AG08396 (cell line): ENCODE data around the gene MYCN.

Experiments used
- DNase-seq: peaks from one replicate; pipeline ENCODE4 v3.0.0; 2012; ENCODE audit warnings: low spot score, mixed read lengths

MYCN gene

DNA sequence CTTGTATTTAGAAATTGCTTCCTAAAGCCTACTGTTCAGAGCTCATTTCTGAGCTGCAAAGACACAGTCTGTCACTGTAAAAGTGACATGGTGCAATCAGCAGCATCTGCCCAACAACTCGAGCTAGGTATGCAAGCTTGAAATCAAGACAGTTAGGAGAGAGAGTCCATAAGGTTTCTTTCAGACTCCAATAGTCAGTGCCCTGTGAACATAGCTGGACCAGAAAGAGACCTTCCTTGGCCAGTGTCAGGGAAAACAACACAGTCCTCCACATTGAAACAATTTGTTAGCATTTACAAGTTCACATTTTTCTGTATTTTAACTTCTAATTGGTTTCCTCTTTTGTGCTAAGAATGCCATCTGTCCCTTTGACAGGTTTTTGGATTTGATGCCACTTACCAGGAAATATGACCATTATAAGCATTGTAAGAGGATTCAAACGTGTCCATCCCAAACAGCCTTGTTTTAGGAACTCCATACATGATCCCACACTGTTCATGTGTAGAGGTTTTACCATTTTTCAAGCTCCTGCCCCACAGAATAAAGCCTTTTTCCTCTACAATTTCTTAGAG lies 8.9 kb upstream of the MYCN start:
- DNase-seq: no peak

- no peak for DNase-seq
Observed at GRCh38 chr2:15931950-15932349, 8.4 kb upstream of the MYCN start.

GRCh38 chr2:15932394-15933183 lies 7.8 kb upstream of the MYCN start:
- no peak for DNase-seq

DNA sequence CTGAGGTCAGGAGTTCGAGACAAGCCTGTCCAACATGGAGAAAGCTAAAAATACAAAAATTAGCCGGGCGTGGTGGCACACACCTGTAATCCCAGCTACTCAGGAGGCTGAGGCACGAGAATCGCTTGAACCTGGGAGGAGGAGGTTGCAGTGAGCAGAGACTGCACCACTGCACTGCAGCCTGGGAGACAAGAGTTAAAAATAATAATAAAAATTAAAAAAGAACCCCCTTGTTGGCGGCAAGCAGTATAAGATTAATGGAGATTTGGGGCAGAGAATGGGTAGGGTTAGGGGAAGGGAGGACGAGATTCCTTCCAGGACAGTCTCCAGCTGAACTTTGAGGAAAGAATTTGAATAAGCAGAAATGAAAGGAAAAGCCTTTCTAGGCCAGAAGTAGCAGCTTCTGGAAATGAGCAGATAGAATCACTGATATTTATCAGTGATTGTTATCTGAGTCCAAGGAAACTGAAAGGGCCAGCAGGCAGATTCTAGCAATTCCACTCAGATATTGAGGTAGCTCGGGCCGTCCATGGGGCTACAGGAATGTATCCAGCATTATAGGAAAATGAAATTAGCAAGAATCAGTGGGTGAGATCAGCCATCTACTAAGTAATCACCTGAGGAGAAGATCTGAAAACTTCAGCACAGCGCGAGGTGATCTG lies 7.0 kb upstream of the MYCN start:
- no peak for DNase-seq

DNA sequence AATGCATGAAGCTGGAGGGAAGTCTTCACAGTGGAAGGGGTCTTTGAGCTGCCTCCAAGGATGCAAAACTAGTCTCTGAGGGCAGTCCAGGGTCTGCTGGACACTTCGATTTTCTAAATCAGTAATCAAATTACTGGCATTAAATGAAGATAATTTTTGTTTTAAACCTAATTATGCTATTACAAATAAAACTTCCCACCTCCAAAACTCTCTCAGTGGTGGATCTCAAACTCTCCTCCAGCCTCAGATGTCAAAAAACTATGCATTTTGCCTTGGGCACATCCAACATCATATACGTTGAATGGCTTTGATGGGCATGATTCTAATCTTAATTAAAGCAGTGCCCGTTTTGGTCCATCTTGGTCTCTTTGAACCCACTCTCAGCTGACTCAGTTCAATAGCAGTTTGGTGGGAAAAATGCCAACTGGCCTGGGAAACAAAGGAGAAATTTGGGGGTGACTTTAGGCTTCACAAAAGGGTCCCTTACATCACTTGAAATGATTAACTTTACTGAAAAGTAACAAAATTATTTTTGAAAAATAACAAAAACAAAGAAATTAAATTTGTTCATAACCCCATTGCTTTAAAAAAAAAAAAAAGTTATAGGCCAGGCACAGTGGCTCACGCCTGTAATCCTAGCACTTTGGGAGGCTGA lies 5.9 kb upstream of the MYCN start:
- no peak for DNase-seq

- no peak for DNase-seq
Observed at GRCh38 chr2:15935189-15935588, 5.2 kb upstream of the MYCN start.

DNA sequence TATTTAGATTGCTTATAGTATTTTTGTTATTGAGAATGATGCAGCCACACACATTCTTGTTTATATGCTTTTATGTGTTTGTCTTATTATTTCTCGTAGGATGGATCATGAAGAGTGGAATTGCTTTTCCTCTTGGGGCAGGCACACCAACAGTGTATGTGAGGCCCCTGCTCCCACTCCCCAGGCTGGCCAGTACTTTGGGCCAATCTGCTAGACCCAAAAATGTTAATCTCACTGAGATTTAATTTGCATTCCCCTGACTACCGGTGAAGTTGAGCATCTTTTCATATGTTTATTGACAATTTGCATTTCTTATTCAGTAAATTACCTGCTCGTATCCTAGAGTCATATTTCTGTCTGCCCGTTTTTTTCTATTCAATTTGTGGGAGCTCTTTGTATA lies 4.7 kb upstream of the MYCN start:
- DNase-seq: no peak

GRCh38 chr2:15936277-15937104 lies 3.9 kb upstream of the MYCN start:
- no peak for DNase-seq

DNA sequence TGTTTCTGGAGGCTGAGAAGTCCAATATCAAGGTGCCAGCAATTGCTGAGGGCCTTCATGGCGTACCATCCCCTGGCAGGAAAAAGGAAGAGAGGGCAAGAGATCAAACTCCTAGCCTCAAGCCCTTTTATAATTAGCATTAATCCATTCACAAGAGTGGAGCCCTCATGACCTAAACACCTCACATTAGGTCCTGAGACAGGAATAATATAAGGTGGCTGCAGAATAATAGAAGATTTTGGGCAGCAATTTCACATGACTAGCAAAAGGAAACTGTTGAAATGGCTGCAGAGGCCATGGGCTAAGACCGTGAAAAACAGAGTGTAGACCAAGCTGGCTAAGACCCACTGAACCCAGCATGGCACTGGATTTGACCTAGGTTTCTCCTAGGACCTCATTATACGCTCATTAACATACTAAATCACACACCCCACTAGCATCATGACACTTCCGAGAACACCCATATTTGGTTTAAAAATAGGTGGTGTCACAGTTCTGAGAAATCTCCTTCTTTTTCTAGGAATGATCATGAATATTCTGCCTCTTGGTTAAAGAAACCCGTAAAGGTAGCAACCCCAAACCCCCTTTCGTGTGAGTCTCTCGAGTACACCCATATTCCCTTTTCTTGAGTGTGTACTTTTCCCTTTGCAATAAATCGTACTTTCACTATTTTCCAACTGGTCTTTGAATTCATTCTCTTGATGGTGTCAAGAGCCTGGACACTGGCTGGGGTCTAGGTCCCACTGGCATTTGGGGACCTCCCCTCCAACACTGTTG lies 3.1 kb upstream of the MYCN start:
- no peak for DNase-seq

DNA sequence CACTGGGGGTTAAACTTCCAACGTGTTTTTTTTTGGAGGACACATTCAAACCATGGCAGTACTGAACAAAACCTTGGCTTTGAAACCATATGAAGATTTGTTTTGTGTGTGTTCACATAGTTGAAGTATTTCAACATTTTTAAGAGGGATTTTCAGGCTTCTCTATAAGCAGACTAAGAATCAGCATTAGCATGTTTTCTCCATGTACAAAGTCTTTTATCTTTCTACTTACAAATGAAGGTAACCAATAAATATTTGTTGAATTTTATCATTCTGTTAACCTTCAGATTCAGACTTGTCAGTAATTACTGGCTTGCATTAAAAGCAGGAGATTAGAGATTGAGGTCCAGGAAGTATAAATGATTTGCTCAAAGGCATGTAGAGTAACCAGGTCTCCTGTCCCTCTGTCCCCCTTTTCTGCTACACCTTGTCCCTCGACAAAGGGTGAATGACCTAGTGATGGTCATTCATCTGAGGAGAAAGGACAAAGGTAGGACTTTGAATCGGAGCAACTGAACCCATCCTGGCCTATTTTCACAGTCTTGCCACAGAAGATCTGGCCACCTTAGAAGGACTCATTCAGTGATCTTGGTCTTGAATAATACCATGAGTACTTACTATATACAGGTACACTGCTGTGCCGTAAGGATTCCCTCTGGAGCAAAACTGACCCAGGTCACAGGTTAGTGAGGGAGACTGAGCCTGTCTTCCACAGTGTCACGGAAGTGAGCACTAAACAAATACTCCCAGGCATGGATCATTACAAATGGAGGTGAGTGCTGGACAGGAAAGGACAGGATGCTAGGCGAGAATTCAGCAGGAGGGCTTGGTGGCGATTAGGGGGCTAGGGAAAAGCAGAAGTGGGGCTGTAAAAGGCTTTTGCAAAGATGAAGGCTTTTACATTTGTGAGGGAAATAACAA lies 2.2 kb upstream of the MYCN start:
- DNase-seq: no peak

- DNase-seq: no peak
Observed at GRCh38 chr2:15938803-15939555, 1.4 kb upstream of the MYCN start.

- peak; percentile 70 for DNase-seq
Observed at GRCh38 chr2:15939556-15939853, 845 bp upstream of the MYCN start.

GRCh38 chr2:15940661-15941480 lies 521 bp downstream of the MYCN start:
- DNase-seq: peak; percentile 22

GRCh38 chr2:15941481-15941850 lies 1.1 kb downstream of the MYCN start:
- DNase-seq: no peak

- peak; percentile 33 for DNase-seq
Observed at GRCh38 chr2:15941871-15942710, 1.7 kb downstream of the MYCN start.

GRCh38 chr2:15942711-15943345 lies 2.5 kb downstream of the MYCN start:
- DNase-seq: no peak
